Coronary artery (tissue), 2 donors: ENCODE data around the gene RASAL2.

Experiments used
- DNase-seq: peaks from one replicate; pipeline ENCODE4 v3.0.0-alpha.2; 2017; ENCODE audit warnings: low spot score
- H3K27ac ChIP-seq, 2 donors: fragments of 200-600 bp; sonication (generic); one replicate each; pipeline ENCODE4 v1.5.1; 2016 to 2019
- H3K4me3 ChIP-seq: fragments of 200-600 bp; sonication (generic); 2 replicates; pipeline ENCODE4 v1.5.1; 2016; ENCODE audit warnings: mild to moderate bottlenecking, moderate library complexity
- TF ChIP-seq, protein P1 (sequence below): fragments of 200-600 bp; sonication (generic); IDR thresholded peaks from one replicate; pipeline ENCODE4 v1.5.1; 2019; ENCODE audit warnings: antibody characterized with exemption

The RASAL2 gene

DNA sequence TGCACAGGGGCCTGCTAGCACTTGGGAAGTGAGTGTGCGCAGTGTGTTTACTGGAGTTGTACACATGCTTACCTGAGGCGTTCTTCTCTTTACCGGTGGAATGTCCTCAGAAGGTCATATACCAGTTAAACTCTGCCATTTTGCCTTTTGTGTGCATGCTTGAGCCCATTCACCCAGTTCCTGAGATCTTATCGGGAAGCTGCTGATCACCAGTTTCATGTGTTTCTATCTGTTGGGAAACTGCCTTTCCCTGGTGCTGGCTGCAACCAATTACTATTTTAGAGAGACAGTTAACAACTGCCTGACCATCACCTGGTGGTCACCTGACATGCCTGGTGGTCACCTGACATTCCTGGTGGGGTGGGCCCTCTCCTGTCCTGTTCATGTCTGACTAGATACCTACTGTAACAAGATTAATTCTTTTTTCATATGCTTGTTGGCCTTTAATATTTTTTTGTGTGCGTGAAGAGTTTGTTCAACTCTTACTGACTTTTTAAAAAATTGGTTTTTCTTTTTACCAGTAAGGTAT, 137.0 kb downstream of the RASAL2 start:
- Histone ChIP-seq H3K27ac (no peak overlapping the region), H3K4me3 (no peak overlapping the region)
- TF ChIP-seq, protein P1, sequence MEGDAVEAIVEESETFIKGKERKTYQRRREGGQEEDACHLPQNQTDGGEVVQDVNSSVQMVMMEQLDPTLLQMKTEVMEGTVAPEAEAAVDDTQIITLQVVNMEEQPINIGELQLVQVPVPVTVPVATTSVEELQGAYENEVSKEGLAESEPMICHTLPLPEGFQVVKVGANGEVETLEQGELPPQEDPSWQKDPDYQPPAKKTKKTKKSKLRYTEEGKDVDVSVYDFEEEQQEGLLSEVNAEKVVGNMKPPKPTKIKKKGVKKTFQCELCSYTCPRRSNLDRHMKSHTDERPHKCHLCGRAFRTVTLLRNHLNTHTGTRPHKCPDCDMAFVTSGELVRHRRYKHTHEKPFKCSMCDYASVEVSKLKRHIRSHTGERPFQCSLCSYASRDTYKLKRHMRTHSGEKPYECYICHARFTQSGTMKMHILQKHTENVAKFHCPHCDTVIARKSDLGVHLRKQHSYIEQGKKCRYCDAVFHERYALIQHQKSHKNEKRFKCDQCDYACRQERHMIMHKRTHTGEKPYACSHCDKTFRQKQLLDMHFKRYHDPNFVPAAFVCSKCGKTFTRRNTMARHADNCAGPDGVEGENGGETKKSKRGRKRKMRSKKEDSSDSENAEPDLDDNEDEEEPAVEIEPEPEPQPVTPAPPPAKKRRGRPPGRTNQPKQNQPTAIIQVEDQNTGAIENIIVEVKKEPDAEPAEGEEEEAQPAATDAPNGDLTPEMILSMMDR, result no peak
- no peak for DNase-seq

DNA sequence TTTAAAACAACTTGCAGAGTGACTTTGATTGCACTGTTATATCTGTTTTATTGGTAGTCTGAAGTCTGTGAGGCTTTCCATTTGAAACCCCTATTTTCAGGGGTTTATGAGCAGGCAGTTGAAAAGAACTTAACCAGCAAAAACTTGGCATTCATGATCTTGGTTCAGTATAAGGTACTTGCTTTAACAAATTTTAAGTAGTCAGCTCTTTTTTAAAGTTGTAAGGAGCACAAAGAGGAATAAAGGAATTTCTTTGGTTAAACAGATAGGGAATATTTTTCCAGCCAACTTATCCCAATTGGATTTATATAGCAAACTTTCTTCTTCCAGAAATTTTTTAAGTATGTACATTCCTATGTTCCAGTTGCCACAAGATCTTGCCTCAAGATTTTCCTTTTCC, 138.2 kb downstream of the RASAL2 start:
- H3K27ac ChIP-seq, result no peak overlapping the region
- no peak overlapping the region for H3K4me3 ChIP-seq
- TF ChIP-seq, protein P1, result no peak
- DNase-seq, result no peak

DNA sequence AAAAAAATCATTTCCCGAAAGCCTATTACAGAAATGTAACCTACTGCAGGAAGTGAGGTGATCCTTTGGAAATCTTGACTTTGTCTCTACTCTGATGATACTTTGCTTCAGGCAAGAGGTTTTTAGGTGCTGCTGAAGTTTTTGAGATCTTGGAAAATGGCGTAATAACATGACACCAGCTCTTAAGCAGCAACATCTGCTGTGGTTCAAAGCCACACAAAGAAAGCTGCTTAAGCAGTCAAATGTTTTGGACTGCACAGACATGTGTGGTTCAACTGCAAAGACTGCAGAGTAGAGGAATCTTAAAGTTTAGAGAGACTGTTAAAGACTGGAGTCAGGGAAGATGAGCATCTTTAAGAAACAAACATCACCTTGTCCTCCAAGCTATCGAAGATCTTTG, 139.0 kb downstream of the RASAL2 start:
- TF ChIP-seq, protein P1, result no peak
- DNase-seq, result no peak
- no peak overlapping the region for H3K4me3 ChIP-seq
- no peak overlapping the region for H3K27ac ChIP-seq

DNA sequence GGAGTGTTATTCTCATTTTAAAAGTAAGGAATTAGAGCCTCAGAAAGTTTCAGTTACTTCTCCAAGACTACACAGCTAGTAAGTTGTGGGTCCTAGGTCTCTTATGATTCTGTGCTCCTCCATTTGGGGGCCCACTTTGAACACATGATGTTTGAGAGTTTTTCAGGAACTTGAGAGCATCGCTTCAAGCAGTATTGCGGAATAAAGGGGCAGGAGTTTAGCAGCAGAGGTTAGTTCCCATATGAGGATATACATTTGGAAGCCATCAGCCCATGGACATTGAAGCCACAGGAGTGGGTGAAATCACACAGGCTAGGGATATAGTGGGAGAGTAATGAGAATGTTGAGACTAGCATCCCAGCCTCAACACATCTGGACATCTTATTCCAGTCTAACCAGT, 143.2 kb downstream of the RASAL2 start:
- H3K4me3 ChIP-seq, result no peak overlapping the region
- TF ChIP-seq, protein P1, result no peak
- no peak for DNase-seq
- no peak overlapping the region for H3K27ac ChIP-seq

DNA sequence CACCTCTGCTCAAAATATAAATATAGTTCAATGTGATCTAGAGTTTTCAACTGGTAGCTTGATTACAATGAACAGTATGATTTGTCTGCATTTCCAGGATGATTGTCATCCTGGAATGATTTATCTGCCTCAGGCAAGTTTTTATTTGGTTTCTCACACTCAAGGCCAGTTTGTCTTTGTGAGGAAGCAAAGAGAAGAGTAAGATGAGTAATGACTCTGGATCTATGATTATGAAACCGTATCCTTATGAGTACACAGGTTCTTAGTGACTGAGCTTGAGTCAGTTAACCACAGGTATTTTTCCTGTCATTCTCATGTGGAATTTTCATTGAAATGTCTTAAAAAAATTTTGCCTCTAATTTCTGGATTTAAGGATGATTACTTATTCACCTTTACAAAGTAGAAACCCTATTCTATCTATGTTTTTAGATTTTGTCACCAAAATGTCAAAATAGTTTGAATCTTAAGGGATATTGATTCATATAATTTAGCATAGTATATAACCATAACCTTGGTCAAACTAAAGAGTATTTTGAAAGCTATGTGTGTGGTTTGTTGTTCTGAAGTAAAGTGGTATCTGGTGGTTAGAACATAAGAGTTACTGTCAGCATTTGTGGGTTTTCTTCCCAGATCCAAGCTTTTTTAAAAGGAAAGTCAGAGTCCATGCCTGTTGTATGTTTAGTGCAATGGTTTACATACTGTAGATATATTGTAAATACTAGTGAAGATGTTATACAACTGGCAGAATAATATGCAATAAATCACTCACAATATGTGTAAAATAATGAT, 145.0 kb downstream of the RASAL2 start:
- no peak overlapping the region for H3K4me3 ChIP-seq
- TF ChIP-seq, protein P1, result no peak
- DNase-seq, result no peak
- no peak overlapping the region for H3K27ac ChIP-seq

DNA sequence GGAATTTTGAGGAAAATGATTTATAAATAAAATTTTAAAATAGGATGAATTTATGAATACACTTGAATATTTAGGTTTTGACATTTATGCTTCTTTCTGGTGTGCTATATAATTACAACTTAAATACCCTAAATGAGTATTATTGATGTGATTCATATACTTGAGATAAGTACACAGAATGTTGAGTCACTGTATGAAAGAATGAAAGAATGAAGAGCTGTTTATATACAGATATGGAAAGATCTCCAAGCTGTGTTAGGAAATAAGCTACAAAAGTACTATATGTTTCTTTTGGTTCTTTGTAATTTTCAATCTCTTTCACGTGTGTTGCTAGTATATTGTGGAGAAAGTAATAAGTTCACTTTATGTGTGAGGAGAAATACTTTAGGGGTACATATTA, 147.2 kb downstream of the RASAL2 start:
- TF ChIP-seq, protein P1, result no peak
- no peak overlapping the region for H3K27ac ChIP-seq
- no peak overlapping the region for H3K4me3 ChIP-seq
- no peak for DNase-seq

DNA sequence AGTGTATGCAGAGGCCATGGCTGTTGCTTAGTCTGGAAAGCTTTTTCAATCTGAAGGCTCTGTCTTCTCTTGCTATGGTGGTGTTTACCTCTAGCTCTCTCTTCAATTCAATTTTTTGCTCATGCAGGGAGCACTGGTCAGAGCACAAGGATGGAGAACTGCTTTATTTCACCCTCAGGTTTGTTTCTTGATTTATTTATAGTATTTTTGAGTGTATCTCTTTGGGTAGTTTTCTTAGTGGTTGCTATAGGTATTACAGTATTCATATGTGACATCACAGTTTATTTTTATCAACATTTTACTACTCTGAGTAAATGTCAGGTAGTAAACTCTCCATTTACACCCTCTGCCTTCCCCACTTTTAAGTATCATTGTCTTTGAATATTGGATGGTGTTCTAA, 147.9 kb downstream of the RASAL2 start:
- Histone ChIP-seq H3K27ac (no peak overlapping the region), H3K4me3 (no peak overlapping the region)
- TF ChIP-seq, protein P1, result no peak
- DNase-seq, result no peak
